Loucy (cell line): ENCODE results near the gene EFNB2.

ENCODE experiments used
- EZH2phosphoT487 ChIP-seq: fragments of 200-600 bp; IDR thresholded peaks from 2 replicates; pipeline ENCODE4 v1.6.1; 2018; ENCODE audit warnings: antibody characterized with exemption, mild to moderate bottlenecking, moderate library complexity, borderline replicate concordance
- TF ChIP-seq, protein P1 (sequence below): fragments of 200-600 bp; sonication (generic); conservative IDR thresholded peaks from 2 replicates; pipeline ENCODE4 v1.5.1; 2014; ENCODE audit warnings: mild to moderate bottlenecking, antibody characterized with exemption, low read length

DNA sequence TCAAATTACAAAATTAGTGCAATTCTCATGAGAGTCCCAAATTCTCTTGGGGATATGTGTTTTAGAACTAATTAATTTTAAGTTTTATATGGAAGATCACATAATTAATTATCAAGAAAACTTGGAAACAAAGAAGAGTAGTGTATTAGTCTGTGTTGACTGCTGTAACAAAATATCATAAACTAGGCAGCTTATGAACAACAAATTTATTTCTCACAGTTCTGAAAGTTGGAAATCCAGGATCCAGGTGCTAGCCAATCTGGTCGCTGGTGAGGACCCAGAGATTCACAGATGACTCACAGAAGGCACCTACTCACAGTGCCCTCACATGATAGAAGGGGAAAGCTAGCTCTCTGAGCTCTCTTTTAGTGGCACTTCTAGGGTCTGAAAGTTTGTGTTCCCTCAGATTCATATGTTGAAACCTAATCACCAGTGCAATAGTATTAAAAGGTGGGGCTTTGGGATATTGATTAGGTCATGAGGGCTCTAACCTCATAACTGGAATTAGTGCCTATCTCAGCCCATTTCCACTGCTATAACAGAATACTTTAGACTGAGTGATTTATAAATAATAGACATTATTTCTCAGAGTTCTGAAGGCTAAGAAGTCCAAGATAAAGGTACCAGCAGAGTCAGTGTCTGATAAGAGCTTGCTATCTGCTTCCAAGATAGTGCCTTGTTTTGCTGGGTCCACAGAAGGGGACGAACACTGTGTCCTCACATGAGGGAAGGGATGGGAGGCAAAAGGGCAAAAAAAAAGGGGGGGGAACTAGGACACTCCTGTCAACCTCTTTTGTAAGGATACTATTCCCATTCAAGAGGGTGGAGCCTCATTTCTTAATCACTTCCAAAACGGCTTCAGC is 34.0 kb upstream of the EFNB2 start:
- TF ChIP-seq, protein P1, sequence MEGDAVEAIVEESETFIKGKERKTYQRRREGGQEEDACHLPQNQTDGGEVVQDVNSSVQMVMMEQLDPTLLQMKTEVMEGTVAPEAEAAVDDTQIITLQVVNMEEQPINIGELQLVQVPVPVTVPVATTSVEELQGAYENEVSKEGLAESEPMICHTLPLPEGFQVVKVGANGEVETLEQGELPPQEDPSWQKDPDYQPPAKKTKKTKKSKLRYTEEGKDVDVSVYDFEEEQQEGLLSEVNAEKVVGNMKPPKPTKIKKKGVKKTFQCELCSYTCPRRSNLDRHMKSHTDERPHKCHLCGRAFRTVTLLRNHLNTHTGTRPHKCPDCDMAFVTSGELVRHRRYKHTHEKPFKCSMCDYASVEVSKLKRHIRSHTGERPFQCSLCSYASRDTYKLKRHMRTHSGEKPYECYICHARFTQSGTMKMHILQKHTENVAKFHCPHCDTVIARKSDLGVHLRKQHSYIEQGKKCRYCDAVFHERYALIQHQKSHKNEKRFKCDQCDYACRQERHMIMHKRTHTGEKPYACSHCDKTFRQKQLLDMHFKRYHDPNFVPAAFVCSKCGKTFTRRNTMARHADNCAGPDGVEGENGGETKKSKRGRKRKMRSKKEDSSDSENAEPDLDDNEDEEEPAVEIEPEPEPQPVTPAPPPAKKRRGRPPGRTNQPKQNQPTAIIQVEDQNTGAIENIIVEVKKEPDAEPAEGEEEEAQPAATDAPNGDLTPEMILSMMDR = no peak
- no peak for TF ChIP-seq EZH2phosphoT487
